Sigmoid colon (tissue), 4 donors: Measurements from ENCODE around the gene KLK14.

Source experiments
- CTCF ChIP-seq, 4 experiments: fragments of 450-650 bp in 3 of 4; fragments of 200-600 bp in 1 of 4; IDR thresholded peaks; one replicate each; pipeline ENCODE4 v1.5.1; 2016 to 2019; ENCODE audit warnings: antibody characterized with exemption in 4 of 4, mild to moderate bottlenecking in 3 of 4, moderate library complexity in 2 of 4
- POLR2A ChIP-seq, 2 donors: fragments of 450-650 bp; IDR thresholded peaks; one replicate each; pipeline ENCODE4 v1.6.1; 2016; ENCODE audit warnings: antibody characterized with exemption in 2 of 2, mild to moderate bottlenecking in 2 of 2, moderate library complexity in 2 of 2
- POLR2AphosphoS5 ChIP-seq, 4 donors: sonication (generic); formaldehyde crosslinking; IDR thresholded peaks; one replicate each; pipeline ENCODE4 v1.6.1; 2017; ENCODE audit warnings: antibody characterized with exemption in 4 of 4

GRCh38 chr19:51099047-51099382 is 16.3 kb upstream of the KLK14 start:
- TF ChIP-seq CTCF (IDR thresholded peaks at IDR 0.05) (no peak), POLR2AphosphoS5 (IDR thresholded peaks at IDR 0.05) (no peak), POLR2A (IDR thresholded peaks at IDR 0.05) (no peak)
